HG02981 (cell line): ENCODE results near the gene BIRC3.
"Not testable (repeated sequence)": the region's sequence is repeated elsewhere in the genome, so short reads cannot be mapped to it uniquely, and the experiment has no call there.

Experiments
- ATAC-seq: cut with Tn5 transposase; IDR thresholded peaks from one replicate; pipeline ENCODE4 v1.9.1; 2021; ENCODE audit warnings: mild to moderate bottlenecking, moderate library complexity; ENCODE audit not compliant: unreplicated experiment

Gene BIRC3

GRCh38 chr11:102364991-102365390 lies 47.7 kb downstream of the BIRC3 start:
- no peak for ATAC-seq

DNA sequence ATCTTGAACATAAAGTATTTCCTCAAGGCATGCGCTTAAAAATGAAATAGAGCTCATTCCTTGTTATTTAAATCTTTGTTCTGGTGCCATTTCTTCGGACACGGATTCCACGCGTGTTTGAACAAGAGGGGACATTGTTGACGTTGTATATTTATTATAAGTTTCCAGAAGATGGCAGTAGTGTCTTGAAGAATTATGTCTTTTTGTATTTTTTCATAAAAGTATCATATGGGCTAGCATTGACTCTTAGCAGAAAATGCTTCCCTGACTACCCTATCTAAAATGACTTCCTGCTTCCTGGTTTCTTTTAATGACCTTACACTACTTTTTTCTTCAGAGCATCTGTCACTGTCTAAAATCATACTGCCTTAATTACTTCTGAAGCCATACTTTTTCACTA lies 50.1 kb downstream of the BIRC3 start:
- no peak for ATAC-seq

- ATAC-seq = peak; percentile 100
Measured at GRCh38 chr11:102368472-102368871, 51.2 kb downstream of the BIRC3 start.

GRCh38 chr11:102374633-102375424 lies 57.5 kb downstream of the BIRC3 start:
- ATAC-seq = not testable (repeated sequence)

- no peak for ATAC-seq
Measured at GRCh38 chr11:102375720-102376399, 58.6 kb downstream of the BIRC3 start.

DNA sequence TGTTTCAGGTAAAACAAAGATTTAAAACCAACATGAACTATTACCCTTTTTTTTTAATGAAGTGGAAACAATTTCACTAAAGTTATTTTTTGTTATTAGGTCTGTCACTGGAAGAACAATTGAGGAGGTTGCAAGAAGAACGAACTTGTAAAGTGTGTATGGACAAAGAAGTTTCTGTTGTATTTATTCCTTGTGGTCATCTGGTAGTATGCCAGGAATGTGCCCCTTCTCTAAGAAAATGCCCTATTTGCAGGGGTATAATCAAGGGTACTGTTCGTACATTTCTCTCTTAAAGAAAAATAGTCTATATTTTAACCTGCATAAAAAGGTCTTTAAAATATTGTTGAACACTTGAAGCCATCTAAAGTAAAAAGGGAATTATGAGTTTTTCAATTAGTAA lies 60.6 kb downstream of the BIRC3 start:
- no peak for ATAC-seq

- ATAC-seq = no peak
Measured at GRCh38 chr11:102378818-102379217, 61.5 kb downstream of the BIRC3 start.

GRCh38 chr11:102382384-102382783 lies 65.1 kb downstream of the BIRC3 start:
- ATAC-seq = no peak

GRCh38 chr11:102383839-102384238 lies 66.6 kb downstream of the BIRC3 start:
- no peak for ATAC-seq

DNA sequence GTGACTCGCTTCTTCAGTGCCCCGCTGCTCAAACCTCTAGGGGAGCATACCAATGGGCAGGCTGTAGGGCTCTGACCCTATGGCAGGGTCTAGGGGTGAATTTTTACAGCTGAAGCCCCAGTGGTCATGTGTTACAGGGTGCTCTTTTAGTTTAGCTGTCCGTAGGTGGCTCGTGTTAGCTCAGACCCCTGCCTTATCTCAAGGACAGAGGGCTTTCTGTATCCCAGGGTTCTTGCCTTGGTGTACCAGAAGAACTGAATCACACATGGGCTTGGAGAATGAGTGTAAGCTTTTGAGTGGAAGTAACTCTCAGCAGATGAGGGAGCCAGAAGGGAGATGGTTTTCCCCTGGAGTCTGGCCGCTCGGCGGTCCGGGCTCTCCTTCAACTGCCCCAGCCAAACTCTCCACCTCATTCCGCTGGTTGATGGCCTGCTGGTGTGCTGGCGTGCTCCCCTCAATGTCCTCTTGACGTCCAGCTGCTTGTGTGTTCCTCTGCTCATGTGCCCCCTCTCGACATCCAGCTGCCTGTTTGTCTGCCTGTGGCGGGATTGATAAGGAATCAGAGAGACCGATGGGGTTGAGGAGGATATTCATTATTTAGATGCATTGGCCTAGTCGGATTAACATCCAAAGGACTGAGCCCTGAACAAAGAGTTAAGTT lies 67.3 kb downstream of the BIRC3 start:
- ATAC-seq = no peak

- no peak for ATAC-seq
Measured at GRCh38 chr11:102385085-102386007, 68.1 kb downstream of the BIRC3 start.

DNA sequence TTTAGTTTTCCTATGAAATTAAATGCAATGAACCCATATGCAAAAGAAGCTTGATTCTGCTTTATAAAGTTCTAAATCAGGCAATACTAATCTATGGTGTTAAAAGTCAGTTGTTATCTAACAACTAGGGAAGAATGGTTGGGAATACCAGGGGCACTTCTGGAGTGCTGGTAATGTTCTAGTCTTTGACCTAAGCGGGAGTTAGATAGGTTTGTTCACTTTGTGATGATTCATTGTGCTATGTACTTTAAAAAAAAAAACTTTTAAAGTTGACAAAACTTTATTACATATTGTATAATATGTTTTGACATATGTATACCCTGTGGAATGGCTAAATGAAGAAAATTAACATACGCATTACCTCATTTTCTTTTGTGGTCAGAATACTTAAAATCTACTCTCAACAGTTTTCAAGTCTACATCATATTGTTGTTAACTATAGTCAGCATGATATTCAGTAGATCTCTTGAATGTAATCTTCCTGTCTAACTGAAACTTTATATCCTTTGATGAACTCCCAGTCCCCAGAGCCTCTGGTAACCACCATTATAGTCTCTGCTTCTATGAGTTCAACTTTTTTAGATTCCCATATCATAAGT lies 69.0 kb downstream of the BIRC3 start:
- no peak for ATAC-seq

DNA sequence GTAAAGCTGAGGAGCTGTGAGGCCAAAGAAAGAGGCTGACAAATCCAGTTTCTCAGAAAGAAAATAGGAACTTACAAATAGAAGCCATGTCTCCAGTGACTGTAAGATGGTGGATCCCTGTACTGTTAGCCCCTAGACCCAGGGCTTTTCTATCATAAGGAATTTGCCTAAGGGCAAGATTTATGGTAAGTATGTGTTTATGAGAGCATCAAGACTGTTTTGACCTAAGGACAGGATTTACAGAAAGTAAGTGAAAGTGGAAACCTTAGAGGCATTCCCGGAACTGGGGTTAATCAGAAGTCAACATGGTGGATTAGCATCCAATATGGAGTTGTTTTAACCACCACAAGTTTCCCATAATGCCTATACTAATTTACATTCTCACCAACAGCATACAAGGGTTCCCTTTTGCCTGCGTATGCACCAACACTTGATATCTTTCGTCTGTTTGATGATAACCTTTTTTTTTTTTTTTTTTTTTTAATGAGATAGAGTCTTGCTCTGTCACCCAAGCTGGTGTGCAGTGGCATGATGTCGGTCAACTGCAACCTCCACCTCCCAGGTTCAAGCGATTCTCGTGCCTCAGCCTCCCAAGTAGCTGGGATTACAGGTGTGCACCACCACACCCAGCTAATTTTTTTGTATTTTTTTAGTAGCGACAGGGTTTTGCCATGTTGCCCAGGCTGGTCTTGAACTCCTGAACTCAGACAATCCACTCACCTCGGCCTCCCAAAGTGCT lies 69.9 kb downstream of the BIRC3 start:
- no peak for ATAC-seq
